ENCODE data around the gene NCS1.

The NCS1 gene

DNA sequence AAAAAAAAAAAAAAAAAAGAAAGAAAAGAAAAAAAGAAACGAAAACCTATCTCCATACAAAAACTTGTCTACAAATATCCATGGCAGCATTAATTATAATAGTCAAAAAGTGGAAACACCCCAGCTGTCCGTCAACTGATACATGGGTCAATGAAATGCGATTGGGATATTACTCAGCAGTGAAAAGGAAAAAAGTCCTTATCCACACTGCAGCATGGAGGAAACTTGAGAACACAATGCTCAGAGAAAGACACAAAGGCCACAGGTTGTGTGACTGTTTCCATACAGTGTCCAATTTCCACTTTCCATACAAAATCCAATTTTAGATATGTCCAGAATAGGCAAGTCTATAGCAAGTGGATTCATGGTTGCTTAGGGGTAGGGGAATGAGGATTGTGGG is 24.3 kb upstream of the NCS1 start:
- DNase-seq (ENCODE audit: low read depth in 2 of 2), result no peak

DNA sequence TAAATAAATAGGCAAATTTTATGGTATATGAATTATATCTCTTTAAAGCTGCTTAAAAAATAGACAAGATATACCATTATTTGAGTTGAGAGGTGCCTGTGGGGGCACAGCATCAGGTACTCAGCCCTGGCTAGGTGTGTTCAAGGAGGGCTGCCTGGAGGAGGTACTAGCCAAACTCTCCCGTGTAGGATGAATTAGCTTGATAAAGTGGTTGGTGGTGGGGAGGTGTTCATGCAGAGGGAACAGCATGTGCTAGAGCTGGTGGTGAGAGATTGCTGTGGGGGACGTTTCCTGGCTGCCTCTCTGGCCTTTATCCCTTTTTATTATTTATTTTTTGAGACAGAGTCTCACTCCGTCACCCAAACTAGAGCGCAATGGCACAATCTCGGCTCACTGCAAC is 23.2 kb upstream of the NCS1 start:
- DNase-seq (ENCODE audit: low read depth in 2 of 2), result no peak

DNA sequence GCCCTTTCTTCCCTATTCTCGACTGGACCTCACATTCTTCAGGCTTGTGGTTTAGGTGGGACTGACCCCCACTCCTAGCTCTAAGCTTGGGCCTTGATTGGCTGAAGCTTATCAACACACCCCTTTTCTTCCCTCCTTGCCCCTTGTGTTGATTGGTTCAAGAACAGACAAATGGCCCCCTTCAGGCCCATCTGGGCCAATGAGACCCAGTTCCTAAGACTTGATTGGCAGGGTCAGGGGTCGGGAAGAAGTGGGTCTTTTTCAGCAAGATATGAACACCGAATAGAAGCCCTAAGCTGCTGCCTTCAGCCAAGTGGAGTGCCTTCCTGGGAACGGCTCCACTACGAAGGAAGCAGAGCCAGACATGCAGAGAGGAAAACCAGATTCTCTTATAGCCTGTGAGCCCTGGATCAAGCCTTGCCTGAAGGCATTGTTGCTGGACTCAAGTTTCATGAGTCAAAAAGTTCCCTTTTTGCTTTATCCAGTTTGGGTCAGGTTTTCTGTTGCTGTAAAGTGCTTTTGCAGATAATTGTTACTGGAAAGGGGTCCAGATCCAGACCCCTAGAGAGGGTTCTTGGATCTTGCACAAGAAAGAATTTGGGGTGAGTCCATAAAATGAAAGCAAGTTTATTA is 22.4 kb upstream of the NCS1 start:
- no peak for DNase-seq (ENCODE audit: low read depth in 2 of 2)

DNA sequence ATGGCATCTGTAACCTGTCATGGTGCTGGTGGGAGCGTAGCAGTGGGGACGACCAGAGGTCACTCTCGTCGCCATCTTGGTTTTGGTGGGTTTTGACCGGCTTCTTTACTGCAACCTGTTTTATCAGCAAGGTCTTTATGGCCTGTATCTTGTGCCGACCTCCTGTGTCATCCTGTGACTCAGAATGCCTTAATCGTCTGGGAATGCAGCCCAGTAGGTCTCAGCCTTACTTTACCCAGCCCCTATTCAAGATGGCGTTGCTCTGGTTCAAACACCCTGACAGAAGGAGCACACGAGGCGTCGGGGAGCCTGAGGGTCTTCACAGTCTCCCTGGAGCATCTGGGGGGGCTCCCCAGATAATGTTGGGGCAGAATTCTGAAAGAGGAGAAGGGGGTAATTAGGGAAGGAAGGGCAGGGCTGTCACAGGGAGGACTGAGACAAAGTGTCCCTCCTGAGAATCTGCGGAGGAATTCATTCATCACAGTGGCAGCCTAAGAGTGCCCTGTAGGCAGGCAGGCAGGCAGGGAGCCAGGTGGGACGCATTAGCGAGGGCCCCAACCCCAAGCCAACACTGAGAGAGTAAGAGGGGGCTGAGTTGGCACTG is 21.3 kb upstream of the NCS1 start:
- DNase-seq (ENCODE audit: low read depth in 2 of 2), result no peak

DNA sequence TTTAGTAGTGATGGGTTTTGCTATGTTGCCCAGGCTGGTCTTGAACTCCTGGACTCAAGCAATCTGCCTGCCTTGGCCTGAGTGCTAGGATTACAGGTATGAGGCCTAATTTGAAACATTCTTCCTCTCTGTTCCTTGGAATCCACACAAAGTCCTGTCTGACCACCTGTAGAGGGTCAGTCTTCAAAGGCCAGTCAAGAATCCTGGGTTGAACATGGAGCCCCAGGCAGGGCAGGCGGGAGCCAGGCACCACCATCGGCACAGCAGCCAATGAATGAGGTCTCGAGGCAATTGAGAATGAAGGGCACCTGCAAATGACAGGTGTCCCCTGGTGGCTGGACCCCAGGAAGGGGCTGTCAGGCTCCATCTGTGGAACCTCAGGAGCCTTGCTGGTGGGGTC is 17.4 kb upstream of the NCS1 start:
- no peak for DNase-seq (ENCODE audit: low read depth in 2 of 2)

DNA sequence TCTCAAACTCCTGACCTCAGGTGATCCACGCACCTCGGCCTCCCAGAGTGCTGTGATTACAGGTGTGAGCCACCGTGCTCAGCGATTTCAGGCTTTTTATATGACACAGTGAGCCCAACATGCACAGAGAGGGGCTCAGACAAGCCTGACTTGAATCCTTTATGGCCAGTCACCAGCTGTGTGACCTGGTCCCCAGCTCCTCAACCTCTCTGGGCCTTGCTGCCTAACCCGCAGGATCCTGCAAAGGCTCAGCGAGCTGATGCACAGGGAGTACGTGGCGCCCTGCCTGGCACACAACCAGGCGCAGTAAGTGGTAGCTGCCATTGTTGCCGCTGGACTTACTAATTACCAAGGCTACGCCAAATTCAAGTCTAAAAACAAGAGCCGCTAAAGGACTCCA is 16.6 kb upstream of the NCS1 start:
- DNase-seq (ENCODE audit: low read depth in 2 of 2), result no peak

DNA sequence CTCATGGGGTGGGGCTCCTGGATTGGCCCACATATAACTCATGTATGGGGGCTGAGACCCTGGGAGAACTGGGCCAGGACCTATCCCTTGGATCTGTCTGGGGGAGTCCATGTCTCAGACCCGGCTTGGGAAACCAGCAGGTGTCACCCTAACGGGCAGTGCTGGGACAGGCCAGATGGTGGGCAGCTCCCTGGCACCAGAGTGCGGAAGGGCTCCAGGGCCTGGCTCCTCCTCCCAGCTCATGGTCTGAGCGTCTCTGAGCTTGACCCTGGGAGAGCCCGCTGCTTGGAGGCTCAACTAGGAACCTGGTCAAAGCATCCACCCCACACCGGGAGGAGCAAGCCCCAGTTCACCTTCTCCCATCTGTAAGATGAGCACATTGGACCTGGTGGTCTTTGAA is 15.5 kb upstream of the NCS1 start:
- no peak for DNase-seq (ENCODE audit: low read depth in 2 of 2)

DNA sequence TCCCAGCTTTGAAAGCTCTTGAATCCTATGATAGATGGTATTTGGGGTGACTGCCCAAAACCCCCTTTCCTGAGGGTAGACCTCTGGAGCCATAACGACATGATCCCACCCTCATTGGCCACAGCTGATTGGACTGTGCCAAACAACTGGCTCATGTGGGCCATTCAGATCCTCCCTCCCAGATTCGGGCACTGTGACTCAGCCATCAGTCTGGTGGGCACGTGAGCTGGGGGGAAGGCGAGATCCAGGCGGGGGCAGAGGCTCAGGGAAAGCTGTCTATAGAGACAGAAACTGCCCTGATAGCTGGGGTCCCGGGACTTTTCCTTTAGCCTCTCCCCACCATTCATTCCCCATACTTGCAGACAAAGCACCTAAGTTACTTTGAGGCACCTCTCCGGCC is 15.1 kb upstream of the NCS1 start:
- no peak for DNase-seq (ENCODE audit: low read depth in 2 of 2)

DNA sequence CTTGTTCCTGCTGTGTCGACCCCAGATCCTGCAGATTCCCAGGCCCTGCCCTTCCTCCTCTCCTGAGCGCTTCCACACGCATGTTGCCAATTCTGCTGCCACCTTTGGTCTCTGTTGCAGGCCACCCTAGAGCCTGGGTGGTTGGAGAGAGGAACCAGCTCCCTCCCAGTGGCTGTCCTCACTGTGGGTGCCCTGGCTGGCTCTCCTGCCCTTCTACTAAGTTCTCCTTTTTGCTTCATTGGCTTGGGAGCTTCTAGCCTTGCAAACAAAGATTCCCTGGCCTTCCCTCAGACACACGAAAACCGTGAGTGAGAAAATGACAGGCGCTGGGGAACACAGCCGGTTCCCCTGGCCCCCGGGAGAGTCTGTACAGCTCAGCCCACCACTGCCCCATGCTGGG is 14.2 kb upstream of the NCS1 start:
- DNase-seq (ENCODE audit: low read depth in 2 of 2), result no peak

DNA sequence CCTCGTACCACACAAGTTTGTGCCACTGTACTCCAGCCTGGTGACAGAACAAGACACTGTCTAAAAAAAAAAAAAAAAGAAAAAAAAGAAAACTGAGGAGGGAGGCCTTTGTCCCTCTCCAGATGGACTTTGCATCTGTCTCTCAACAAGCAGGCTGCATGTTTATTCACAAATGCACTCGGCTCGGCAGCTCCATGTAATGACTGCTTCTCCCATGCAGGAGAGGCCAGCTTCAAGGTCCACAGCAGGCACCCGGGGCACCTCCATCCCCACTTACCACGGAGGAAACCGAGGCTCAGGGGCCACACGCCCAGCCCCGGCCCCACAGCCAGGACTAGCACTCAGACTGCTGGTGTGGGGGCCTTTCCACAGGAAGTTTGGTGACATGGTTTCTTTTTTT is 13.1 kb upstream of the NCS1 start:
- DNase-seq (ENCODE audit: low read depth in 2 of 2), result no peak

DNA sequence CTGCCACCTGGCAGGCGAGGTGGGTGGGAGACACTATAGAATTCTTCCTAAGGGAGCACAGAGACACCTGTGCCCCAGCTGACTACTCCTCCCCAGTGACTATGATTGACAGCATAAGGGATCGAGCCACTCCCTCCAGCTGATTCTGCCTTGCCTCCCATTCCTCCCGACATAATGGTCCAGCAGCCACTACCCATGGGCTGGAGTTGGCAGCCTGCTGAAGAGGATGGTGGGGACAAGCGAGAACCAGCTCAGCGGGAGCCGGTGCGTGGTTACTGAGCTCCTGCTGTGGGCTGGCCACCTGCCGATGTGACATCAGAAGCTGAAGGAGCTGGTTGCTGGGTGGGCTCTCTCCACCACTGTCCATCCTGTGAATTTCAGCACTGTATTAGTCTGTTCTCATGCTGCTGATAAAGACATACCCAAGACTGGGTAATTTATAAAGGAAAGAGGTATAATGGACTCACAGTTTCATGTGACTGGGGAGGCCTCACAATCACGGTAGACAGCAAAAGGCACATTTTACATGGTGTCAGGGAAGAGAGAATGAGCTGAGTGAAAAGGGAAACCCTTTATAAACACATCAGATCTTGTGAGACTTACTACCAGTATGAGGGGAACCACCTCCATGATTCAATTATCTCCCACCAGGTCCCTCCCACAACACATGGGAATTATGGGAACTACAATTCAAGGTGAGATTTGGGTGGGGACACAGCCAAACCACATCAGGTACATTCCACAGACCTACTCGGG is 12.1 kb upstream of the NCS1 start:
- DNase-seq (ENCODE audit: low read depth in 2 of 2), result no peak

DNA sequence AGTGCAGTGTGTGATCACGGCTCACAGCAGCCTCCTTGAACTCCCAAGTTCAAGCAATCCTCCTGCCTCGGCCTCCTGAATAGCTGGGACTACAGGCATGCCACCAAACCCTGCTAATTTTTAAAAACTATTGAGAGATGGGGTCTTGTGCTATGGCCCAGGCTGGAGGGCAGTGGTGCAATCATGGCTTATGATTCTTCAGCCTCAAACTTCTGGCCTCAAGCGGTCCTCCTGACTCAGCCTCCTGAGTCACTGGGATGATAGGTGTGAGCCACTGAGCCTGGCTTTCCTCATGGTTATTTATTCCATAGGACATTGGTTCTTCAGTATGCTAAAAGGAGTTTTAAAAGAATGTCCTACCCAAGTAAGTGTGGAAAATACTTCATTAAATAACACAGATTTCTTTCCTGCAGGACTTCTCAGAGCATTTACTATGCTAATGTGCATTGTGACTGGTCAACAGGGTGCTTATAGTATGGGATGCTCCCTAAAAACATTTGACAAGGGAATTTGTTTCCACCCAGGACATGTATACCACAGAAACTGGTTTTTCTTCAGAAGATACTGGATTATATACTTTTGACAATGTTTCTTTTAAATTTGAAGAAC is 11.2 kb upstream of the NCS1 start:
- no peak for DNase-seq (ENCODE audit: low read depth in 2 of 2)

DNA sequence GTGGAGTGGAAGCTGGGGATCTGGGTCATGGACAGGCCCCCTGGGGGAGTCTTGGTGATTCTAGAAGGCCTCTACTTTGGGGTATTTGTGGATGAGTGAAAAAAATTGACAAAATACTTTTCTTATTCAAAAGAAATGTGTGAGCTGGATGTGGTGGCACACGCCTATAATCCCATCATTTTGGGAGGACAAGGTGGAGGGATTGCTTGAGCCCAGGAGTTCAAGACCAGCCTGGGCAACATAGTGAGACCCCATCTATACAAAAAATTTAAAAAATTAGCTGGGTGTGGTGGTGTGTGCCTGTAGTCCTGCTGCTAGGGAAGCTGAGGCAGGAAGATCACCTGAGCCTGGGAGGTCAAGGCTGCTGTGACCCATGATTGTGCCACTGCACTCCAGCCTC is 6.6 kb upstream of the NCS1 start:
- DNase-seq (ENCODE audit: low read depth in 2 of 2), result no peak

DNA sequence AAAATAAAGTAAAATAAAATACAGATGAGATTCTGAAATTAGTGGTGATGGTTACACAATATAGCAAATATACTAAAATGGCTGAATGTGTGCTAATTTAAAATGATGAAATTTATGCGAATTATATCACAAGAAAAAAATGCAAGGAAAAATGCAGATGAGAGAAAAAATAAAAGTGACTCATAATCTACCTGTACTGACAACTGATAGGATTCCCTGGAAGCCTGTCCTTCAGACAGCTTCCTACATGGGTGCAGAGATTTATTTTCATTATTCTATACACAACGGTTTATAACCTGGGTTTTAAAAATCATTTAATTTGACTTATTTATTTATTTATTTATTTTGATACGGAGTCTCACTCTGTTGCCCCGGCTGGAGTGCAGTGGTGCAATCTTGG is 5.8 kb upstream of the NCS1 start:
- DNase-seq (ENCODE audit: low read depth in 2 of 2), result no peak

DNA sequence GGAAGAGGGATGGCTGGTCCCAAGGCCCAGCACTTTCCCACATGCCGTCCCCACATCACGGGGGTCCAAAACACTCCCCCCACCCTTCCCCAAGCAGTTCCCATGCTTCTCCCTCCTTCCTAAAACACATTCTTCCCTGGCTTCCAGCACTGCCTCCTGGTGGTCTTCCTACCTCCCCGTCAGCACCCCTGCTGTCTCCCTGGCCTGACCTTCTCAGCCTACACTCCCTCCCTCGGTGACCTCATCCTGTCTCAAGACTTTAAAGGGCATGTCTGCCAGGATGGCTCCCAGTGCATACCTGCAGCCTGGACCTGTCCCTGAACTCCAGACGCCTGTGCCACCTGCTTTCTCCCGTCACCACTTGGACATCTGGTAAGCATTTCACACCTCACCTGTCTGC is 4.3 kb upstream of the NCS1 start:
- DNase-seq (ENCODE audit: low read depth in 2 of 2), result no peak

DNA sequence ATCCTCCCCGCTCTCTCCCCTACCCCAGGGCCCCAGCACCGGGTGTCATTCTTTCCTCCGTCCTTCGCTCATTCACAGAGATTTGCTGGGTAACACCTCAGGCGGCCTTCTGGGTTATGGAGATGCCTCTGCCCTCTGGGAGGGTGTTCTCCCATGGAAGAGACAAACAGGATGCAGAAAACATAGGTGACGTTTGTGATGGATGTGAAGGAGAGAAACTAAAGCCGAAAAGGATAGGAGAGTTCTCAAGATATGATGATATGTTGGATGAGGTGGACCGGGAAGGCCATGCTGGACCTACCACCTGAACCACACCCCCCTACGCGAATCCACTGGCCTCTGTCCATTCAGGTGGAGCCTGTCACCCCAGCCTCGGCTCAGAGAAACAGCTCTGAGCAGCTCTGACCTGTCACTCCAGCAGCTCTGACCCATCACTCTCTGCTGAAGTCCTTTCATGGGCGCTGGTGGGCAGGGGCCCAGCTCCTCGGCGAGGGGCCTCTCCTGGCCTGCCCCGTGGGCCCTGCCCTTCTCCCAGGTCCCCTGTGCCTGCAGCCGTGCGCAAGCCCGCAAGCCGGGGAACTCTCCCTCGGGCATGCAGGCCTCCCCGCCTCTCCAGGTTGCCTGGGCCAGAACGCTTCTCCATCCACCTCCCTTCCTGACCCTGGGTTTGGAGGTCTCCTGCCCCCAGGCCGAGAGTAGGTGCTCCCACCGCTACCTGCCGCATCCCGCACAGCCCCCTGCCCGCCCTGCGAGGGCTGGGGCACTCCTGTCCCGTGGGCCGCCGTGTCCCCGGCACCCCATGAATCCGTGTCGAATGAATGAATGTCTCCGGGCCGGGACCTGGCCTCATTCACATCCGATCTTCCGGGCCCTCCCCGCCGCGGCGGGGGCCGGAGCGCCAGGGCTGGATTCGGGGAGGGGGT is 717 bp upstream of the NCS1 start:
- no peak for DNase-seq (ENCODE audit: low read depth in 2 of 2)

DNA sequence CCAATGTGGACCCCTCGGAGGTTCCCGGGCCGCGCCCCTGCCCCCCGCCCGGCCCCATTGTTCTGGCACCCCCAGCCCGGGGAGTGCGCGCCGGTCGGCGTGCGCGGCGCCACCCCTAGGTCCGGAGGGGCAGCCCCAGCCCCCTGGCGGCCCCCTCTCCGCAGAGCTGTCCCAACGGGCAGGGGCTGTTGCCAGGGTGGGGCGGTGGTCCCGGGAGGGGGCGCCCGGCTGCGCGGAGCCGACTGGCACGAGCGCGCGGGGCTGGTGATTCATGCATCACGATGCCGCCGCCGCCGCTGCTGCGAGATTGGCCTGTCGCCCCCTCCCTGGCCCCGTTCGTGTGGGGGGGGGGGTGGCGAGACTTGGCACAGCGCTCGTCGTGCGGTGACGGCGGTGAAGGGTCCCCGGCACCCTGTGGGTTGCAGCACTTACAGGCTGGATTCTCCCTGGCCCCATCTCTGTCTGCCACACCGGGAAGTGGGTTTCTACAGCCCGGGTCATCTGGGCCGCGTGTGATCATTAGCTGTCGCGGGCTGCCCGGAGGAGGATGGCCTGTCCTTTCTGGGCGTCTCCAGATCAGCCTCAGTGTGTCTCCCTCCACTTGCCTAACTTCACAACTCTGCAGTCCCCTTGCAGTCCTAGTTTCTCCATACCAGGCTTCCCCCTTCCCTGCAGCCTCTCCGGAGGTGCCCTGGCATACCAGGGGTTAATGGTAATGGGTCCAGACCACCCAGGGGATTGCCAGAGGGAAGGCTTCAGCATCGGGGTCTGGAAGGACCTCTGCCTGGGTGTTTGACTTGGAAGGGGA is 858 bp downstream of the NCS1 start:
- peak; percentile 40 to 57 for DNase-seq (ENCODE audit: low read depth in 2 of 2)

DNA sequence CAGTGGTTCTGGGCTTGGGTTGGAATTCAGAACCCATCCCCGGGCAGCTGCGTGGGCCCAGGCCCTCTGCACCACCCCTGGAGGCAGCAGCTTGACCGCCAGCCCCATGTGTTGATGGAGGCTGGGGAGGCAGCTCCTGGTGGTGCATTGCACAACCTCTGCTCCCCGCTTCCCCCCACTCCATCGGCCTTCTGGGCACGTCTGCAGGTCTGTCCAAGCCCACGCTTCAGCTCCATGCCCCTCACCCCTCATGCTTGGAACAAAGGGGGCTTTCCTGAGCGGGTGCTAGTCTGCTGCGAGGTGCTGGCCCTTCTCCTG is 1.4 kb downstream of the NCS1 start:
- DNase-seq (ENCODE audit: low read depth in 2 of 2), result no peak

DNA sequence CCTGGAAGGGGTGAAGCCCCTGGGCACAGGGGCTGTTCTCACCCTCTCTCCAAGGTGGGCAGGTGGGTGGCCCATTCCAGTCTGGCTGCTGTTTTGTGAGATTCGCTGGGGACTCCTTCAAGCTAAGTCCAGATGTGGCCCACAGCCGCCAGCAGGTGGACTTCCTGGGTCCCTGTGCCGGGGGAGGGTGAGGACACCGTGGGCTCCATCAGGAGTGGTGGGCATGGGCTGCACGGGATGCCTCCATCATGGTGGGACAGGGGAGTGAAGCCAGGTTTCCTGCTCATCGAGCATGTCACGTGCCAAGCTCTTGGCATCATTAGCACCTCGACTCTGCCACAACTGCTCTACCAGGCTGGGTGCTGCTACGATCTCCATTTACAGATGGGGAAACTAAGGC is 1.8 kb downstream of the NCS1 start:
- no peak for DNase-seq (ENCODE audit: low read depth in 2 of 2)

DNA sequence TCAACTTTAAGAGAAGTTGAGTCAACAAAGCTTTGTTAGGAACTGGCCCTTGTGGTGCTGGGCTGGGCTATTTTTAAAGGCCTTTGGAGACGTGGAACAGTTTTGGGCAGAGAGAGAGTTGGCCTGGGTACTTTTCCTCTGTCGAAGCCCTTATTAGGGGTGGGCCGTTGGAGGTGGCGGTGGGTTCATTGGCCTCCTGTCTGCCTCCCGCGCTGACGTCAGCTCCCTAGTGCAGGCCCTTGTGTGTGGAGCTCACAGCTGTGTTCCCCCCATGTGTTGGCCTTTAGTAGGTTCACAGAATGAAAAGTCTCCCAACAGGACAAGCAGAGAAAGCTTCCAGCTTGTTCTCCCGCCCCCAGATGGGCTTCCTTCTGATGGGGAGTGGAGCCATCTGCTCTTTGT is 2.7 kb downstream of the NCS1 start:
- DNase-seq (ENCODE audit: low read depth in 2 of 2), result no peak

DNA sequence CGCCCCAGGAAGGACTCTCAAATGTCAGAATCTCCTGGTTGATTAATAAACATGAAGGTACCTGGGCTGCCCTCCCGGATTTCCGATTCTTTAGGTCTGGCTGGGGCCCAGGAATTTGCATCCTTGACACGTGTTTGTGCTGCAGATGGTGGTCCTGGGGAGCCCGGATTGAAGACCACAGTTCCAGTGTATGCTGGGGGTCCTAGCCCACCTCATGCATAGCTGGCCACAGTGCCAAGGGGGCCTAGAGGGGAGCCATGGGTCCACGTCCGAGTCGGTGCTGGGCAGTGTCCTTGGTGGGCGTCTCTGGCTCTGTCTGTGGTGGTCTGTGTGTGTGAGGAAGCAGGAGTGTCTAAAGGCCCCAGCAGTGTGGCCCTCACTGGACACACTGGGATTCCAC is 3.2 kb downstream of the NCS1 start:
- DNase-seq (ENCODE audit: low read depth in 2 of 2), result no peak
